Fibroblast of lung (primary cell): ENCODE measurements around the gene ECI1.

ENCODE experiments used
- EZH2 ChIP-seq: IDR thresholded peaks from 2 replicates; pipeline ENCODE4 v1.5.1; 2012; ENCODE audit warnings: low read length, control low read depth, mild to moderate bottlenecking; ENCODE audit errors: missing control alignments
- TF ChIP-seq, protein P1 (sequence below), 2 donors: IDR thresholded peaks in 1 of 2; conservative IDR thresholded peaks in 1 of 2; 1 replicate in 1 of 2; 2 replicates in 1 of 2; pipeline ENCODE4 v1.5.1; 2011 to 2012; ENCODE audit warnings: low read length in 2 of 2, control low read depth in 1 of 2, inconsistent platforms in 1 of 2, low read depth in 1 of 2, mild to moderate bottlenecking in 1 of 2

DNA sequence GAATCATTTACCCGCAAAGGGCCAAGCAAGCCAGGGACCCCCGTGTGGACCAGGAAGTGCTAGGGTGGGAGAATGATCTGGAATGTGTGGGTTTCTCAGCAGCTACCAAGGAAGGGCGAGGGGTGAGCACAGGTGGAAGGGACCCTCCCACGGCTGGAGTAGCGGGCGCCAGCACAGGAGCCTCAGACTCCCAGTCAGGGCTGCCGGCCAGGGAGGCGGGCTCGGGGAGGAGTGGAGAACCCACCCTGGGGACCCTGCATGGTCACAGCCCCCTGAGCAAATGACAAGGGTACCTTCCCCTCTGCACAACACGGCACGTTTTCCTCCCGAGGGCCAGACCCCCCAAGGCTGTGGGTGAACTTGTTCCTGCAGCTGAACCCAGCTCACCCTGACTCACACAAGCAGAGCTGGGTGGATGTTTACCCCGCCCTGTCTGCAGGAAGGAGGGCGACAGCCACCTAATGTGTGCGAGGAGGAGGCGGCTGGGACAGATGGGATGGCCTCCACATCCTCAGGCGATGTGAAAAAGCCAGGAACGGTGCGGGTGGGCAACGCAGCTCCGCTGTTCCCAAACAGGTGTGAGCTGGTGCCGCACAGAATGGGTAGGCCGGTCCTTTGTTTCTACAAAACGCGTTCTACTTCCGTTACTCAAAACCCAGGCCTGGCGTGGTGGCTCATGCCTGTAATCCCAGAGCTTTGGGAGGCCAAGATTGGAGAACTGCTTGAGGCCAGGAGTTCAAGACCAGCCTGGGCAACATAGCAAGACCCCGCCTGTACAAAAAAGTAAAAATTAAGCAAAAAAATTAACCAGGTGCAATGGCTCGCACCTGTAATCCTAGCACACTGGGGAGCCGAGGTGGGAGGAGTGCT is 6.2 kb downstream of the ECI1 start:
- TF ChIP-seq, protein P1, sequence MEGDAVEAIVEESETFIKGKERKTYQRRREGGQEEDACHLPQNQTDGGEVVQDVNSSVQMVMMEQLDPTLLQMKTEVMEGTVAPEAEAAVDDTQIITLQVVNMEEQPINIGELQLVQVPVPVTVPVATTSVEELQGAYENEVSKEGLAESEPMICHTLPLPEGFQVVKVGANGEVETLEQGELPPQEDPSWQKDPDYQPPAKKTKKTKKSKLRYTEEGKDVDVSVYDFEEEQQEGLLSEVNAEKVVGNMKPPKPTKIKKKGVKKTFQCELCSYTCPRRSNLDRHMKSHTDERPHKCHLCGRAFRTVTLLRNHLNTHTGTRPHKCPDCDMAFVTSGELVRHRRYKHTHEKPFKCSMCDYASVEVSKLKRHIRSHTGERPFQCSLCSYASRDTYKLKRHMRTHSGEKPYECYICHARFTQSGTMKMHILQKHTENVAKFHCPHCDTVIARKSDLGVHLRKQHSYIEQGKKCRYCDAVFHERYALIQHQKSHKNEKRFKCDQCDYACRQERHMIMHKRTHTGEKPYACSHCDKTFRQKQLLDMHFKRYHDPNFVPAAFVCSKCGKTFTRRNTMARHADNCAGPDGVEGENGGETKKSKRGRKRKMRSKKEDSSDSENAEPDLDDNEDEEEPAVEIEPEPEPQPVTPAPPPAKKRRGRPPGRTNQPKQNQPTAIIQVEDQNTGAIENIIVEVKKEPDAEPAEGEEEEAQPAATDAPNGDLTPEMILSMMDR (conservative IDR thresholded peaks at IDR 0.05 in 1 of 2, IDR thresholded peaks at IDR 0.05 in 1 of 2; ENCODE audit: low read depth in 1 of 2, low read length in 2 of 2), result no peak
- TF ChIP-seq EZH2, result no peak
